Keratinocyte (primary cell): ENCODE measurements around the gene PPP1R3D. TPM values are rescaled to one million over a fixed set of nuclear protein-coding genes. Genes with fewer than 3 reads are reported as not detected.
"Not testable (repeated sequence)": the region's sequence is repeated elsewhere in the genome, so short reads cannot be mapped to it uniquely, and the experiment has no call there.

Source experiments
- DNase-seq: peaks from one replicate; pipeline ENCODE4 v3.0.0-alpha.2; 2011; ENCODE audit warnings: low read depth, missing footprints, low spot score
- FAIRE-seq: peaks from 2 replicates; lab custom pipeline; 2011; peaks lifted over from hg19 to GRCh38; lab: Jason Lieb, UNC
- H2AFZ ChIP-seq: 2 replicates; pipeline ENCODE4 v1.6.0; 2012; ENCODE audit warnings: low read length, control low read depth, inconsistent platforms; ENCODE audit not compliant: control insufficient read depth
- H3K27ac ChIP-seq: 2 replicates; pipeline ENCODE4 v1.5.1; 2011; ENCODE audit warnings: low read length; ENCODE audit not compliant: control insufficient read depth, insufficient read depth
- H3K27me3 ChIP-seq: 3 replicates; pipeline ENCODE4 v1.6.0; 2011; ENCODE audit warnings: low read length; ENCODE audit not compliant: control insufficient read depth, insufficient read depth; ENCODE audit errors: extremely low read depth
- H3K36me3 ChIP-seq, 2 experiments: 2 replicates in 1 of 2; 3 replicates in 1 of 2; pipeline ENCODE4 v1.5.1; 2011; ENCODE audit warnings: low read length in 2 of 2, mild to moderate bottlenecking in 1 of 2; ENCODE audit not compliant: control insufficient read depth in 2 of 2, insufficient read depth in 2 of 2; ENCODE audit errors: extremely low read depth in 1 of 2
- H3K4me1 ChIP-seq: 3 replicates; pipeline ENCODE4 v1.5.1; 2011; ENCODE audit warnings: low read length; ENCODE audit not compliant: control insufficient read depth, insufficient read depth; ENCODE audit errors: extremely low read depth
- H3K4me2 ChIP-seq: 3 replicates; pipeline ENCODE4 v1.6.0; 2011; ENCODE audit warnings: low read depth, low read length; ENCODE audit not compliant: control insufficient read depth, insufficient read depth; ENCODE audit errors: extremely low read depth
- H3K4me3 ChIP-seq, 3 experiments: fragments of 200-600 bp in 1 of 3; sonication (generic) in 1 of 3; 2 replicates in 2 of 3; 3 replicates in 1 of 3; pipeline ENCODE4 v1.5.1; 2011 to 2016; ENCODE audit warnings: low read length in 3 of 3, mild to moderate bottlenecking in 3 of 3, control low read depth in 2 of 3, inconsistent platforms in 1 of 3, low read depth in 1 of 3, mixed read lengths in 1 of 3, mixed run types in 1 of 3, moderate library complexity in 1 of 3; ENCODE audit not compliant: control insufficient read depth in 2 of 3, insufficient read depth in 2 of 3; ENCODE audit errors: extremely low read depth in 1 of 3
- H3K79me2 ChIP-seq: 2 replicates; pipeline ENCODE4 v1.6.0; 2012; ENCODE audit warnings: low read length; ENCODE audit not compliant: control insufficient read depth, insufficient read depth
- H3K9ac ChIP-seq: 3 replicates; pipeline ENCODE4 v1.6.0; 2011; ENCODE audit warnings: low read length; ENCODE audit not compliant: control insufficient read depth, insufficient read depth; ENCODE audit errors: extremely low read depth
- H3K9me1 ChIP-seq: 3 replicates; pipeline ENCODE4 v1.6.0; 2011; ENCODE audit warnings: low read length; ENCODE audit not compliant: control insufficient read depth, insufficient read depth; ENCODE audit errors: extremely low read depth
- H3K9me3 ChIP-seq: 2 replicates; pipeline ENCODE4 v1.5.1; 2012; ENCODE audit warnings: low read depth, low read length; ENCODE audit not compliant: control insufficient read depth
- H4K20me1 ChIP-seq: 3 replicates; pipeline ENCODE4 v1.6.0; 2011; ENCODE audit warnings: low read length; ENCODE audit not compliant: control insufficient read depth, insufficient read depth; ENCODE audit errors: extremely low read depth
- CTCF ChIP-seq, 3 experiments: IDR thresholded peaks in 1 of 3; conservative IDR thresholded peaks in 1 of 3; optimal IDR thresholded peaks in 1 of 3; 2 replicates in 2 of 3; 3 replicates in 1 of 3; pipeline versions ENCODE3 to v1.5.1; 2011; ENCODE audit warnings: low read length in 3 of 3, mild to moderate bottlenecking in 3 of 3, moderate library complexity in 2 of 3, control low read depth in 1 of 3, inconsistent platforms in 1 of 3; ENCODE audit not compliant: insufficient read depth in 2 of 3; ENCODE audit errors: extremely low read depth in 1 of 3
- EZH2 ChIP-seq: IDR thresholded peaks from one replicate; pipeline ENCODE4 v1.6.1; 2012; ENCODE audit warnings: inconsistent platforms, mild to moderate bottlenecking, low read length, moderate library complexity
- dilution Hi-C: fragments of 300-500 bp; cut with MboI; formaldehyde crosslinking; loops from one replicate; pipeline ENCODE4 v1.7.0; 2020; ENCODE audit warnings: low sequenced_read_pairs; ENCODE audit not compliant: extremely low pct_ligation_motif_present
- polyA plus RNA-seq, 5 experiments: library from polyadenylated mRNA; depleted of rRNA in 3 of 5; stranded (reverse) in 3 of 5; stranded (forward) in 1 of 5; unstranded in 1 of 5; fragments of >200 nt; gene quantifications; 1 replicate in 1 of 5; 2 replicates in 3 of 5; 3 replicates in 1 of 5; pipeline versions ENCODE4 v1.2.1 to v1.2.3, GENCODE V29; 2011 to 2012; ENCODE audit warnings: missing spikeins in 2 of 5, low read depth in 1 of 5, low replicate concordance in 1 of 5

PPP1R3D gene
- polyA plus RNA-seq, 1 donor (not counting 4 experiments of a cell fraction or from before 2014, with no cell fraction given) = 2.8 TPM

- TF ChIP-seq CTCF (optimal IDR thresholded peaks at IDR 0.05 in 1 of 3, IDR thresholded peaks at IDR 0.05 in 1 of 3, conservative IDR thresholded peaks at IDR 0.05 in 1 of 3; ENCODE audit: extremely low read depth in 1 of 3, insufficient read depth in 2 of 3, low read length in 3 of 3) (no peak), EZH2 (no peak)
- no peak overlapping the region for H3K4me3 ChIP-seq
- DNase-seq (no peak), FAIRE-seq (no peak)
- dilution Hi-C loops = no loop called here
- no peaks in the 10 kb centered on the region for H3K79me2 ChIP-seq
- no peaks in the 10 kb centered on the region for H3K27me3 ChIP-seq
- H4K20me1 ChIP-seq = no peaks in the 10 kb centered on the region
- H3K9me3 ChIP-seq = no peaks in the 10 kb centered on the region
- peaks cover 20% of the 10 kb centered on the region for H3K4me1 ChIP-seq
- H3K36me3 ChIP-seq = no peaks in the 10 kb centered on the region
- H3K9ac ChIP-seq = no peak overlapping the region
- H3K27ac ChIP-seq = no peak overlapping the region
- no peak overlapping the region for H2AFZ ChIP-seq
- H3K9me1 ChIP-seq = no peaks in the 10 kb centered on the region
- H3K4me2 ChIP-seq = no peak overlapping the region
Measured at GRCh38 chr20:59958626-59959025, 18.5 kb upstream of the PPP1R3D start.

GRCh38 chr20:59958123-59958522, 18.0 kb upstream of the PPP1R3D start, which contains the start of gene CDH26:
Gene CDH26 (plus strand): TSS chr20:59958423. CDS start chr20:59958727, 304 bp downstream.
- FAIRE-seq (no peak), DNase-seq (no peak)
- Histone ChIP-seq H3K9me3 (no peaks in the 10 kb centered on the region), H4K20me1 (no peaks in the 10 kb centered on the region), H3K9me1 (no peaks in the 10 kb centered on the region), H3K9ac (no peak within 1 kb of the TSS), H3K79me2 (no peaks in the 10 kb centered on the region), H3K4me1 (peaks cover 20% of the 10 kb centered on the region), H3K4me2 (no peak within 1 kb of the TSS), H3K36me3 (no peaks in the 10 kb centered on the region), H3K27me3 (no peaks in the 10 kb centered on the region), H2AFZ (no peak within 1 kb of the TSS), H3K27ac (no peak within 1 kb of the TSS), H3K4me3 (no peak within 1 kb of the TSS)
- dilution Hi-C loops = no loop called here
- TF ChIP-seq EZH2 = no peak
- no peak for TF ChIP-seq CTCF (optimal IDR thresholded peaks at IDR 0.05 in 1 of 3, IDR thresholded peaks at IDR 0.05 in 1 of 3, conservative IDR thresholded peaks at IDR 0.05 in 1 of 3; ENCODE audit: extremely low read depth in 1 of 3, insufficient read depth in 2 of 3, low read length in 3 of 3)

GRCh38 chr20:59957568-59957967, 17.5 kb upstream of the PPP1R3D start:
- H2AFZ ChIP-seq, H4K20me1 ChIP-seq, H3K9ac ChIP-seq, H3K9me1 ChIP-seq, H3K27ac ChIP-seq, DNase-seq, H3K27me3 ChIP-seq, FAIRE-seq, H3K4me2 ChIP-seq, H3K79me2 ChIP-seq, H3K4me3 ChIP-seq, dilution Hi-C loops, H3K36me3 ChIP-seq, H3K9me3 ChIP-seq: not testable (repeated sequence)
- peaks cover 20% of the 10 kb centered on the region for H3K4me1 ChIP-seq
